IMR-90 (cell line): ENCODE measurements around the gene POLR2C. TPM values are rescaled to one million over a fixed set of nuclear protein-coding genes. Genes with fewer than 3 reads are reported as not detected.

ENCODE experiments used
- ATAC-seq: fragments of 200-7000 bp; cut with Tn5 transposase; 2 replicates; pipeline ENCODE4 v1.9.1; 2020; ENCODE audit warnings: low read depth, mild to moderate bottlenecking, moderate library complexity
- BruUV-seq: library from RNA; stranded (reverse); fragments of 400-500 nt; replicated peaks from 2 replicates; lab custom pipeline; 2021; lab: Mats Ljungman, UMichigan
- CTCF ChIA-PET: fragments of 300-600 bp; formaldehyde crosslinking; extraction: SDS; loops from one replicate; lab custom pipeline; 2021; ENCODE audit warnings: antibody characterized with exemption; lab: Yijun Ruan, JAX
- POLR2A ChIA-PET: fragments of 300-600 bp; sonication (Branson Sonifier 250); formaldehyde crosslinking; loops from one replicate; lab custom pipeline; 2022; ENCODE audit warnings: antibody characterized with exemption; ENCODE audit not compliant: unreplicated experiment; lab: Charles Lee
- DNase-seq: peaks from one replicate; pipeline ENCODE4 v3.0.0; 2013
- H2AFZ ChIP-seq: replicated peaks from 2 replicates; pipeline ENCODE3; 2013; ENCODE audit warnings: low read length, mild to moderate bottlenecking; ENCODE audit not compliant: poor library complexity
- H2AK5ac ChIP-seq: 2 replicates; pipeline ENCODE4 v1.6.1; 2013; ENCODE audit warnings: low read depth, low read length, inconsistent platforms
- H2AK9ac ChIP-seq: replicated peaks from 2 replicates; pipeline ENCODE3; 2013; ENCODE audit warnings: mild to moderate bottlenecking, low read depth, low read length, moderate library complexity; ENCODE audit not compliant: poor library complexity
- H2BK120ac ChIP-seq: 2 replicates; pipeline ENCODE4 v1.6.1; 2013; ENCODE audit warnings: low read depth, low read length, inconsistent platforms
- H2BK15ac ChIP-seq: 3 replicates; pipeline ENCODE4 v1.6.1; 2013; ENCODE audit warnings: low read depth, low read length, inconsistent platforms
- H2BK20ac ChIP-seq: 2 replicates; pipeline ENCODE4 v1.6.1; 2013; ENCODE audit warnings: low read depth, mild to moderate bottlenecking, inconsistent platforms, low read length, moderate library complexity
- H2BK5ac ChIP-seq: 2 replicates; pipeline ENCODE4 v1.6.1; 2013; ENCODE audit warnings: mild to moderate bottlenecking, low read depth, low read length, inconsistent platforms; ENCODE audit not compliant: poor library complexity, severe bottlenecking
- H3K14ac ChIP-seq: replicated peaks from 2 replicates; pipeline ENCODE4 v1.6.1; 2013; ENCODE audit warnings: low read depth, low read length, inconsistent platforms
- H3K18ac ChIP-seq: 2 replicates; pipeline ENCODE4 v1.6.1; 2013; ENCODE audit warnings: low read depth, low read length, control low read depth
- H3K23ac ChIP-seq: 2 replicates; pipeline ENCODE4 v1.6.1; 2013; ENCODE audit warnings: low read depth, low read length, inconsistent platforms
- H3K27ac ChIP-seq: 2 replicates; pipeline ENCODE4 v1.5.1; 2013; ENCODE audit warnings: mild to moderate bottlenecking, control low read depth, low read length; ENCODE audit not compliant: insufficient read depth
- H3K27me3 ChIP-seq: 2 replicates; pipeline ENCODE4 v1.6.1; 2013; ENCODE audit warnings: low read length; ENCODE audit not compliant: control insufficient read depth, insufficient read depth
- H3K36me3 ChIP-seq: 2 replicates; pipeline ENCODE4 v1.6.1; 2013; ENCODE audit warnings: low read length, mixed read lengths; ENCODE audit not compliant: control insufficient read depth, insufficient read depth
- H3K4ac ChIP-seq: 2 replicates; pipeline ENCODE4 v1.6.1; 2013; ENCODE audit warnings: low read depth, low read length, inconsistent platforms
- H3K4me1 ChIP-seq: 2 replicates; pipeline ENCODE4 v1.6.1; 2013; ENCODE audit warnings: low read length, mixed read lengths; ENCODE audit not compliant: control insufficient read depth, insufficient read depth
- H3K4me2 ChIP-seq: 2 replicates; pipeline ENCODE4 v1.6.1; 2013; ENCODE audit warnings: low read depth, mild to moderate bottlenecking, control low read depth, low read length, moderate library complexity
- H3K4me3 ChIP-seq: 2 replicates; pipeline ENCODE4 v1.5.1; 2013; ENCODE audit warnings: low read depth, mild to moderate bottlenecking, control low read depth, low read length, moderate library complexity; ENCODE audit not compliant: insufficient read depth
- H3K56ac ChIP-seq: 2 replicates; pipeline ENCODE4 v1.6.1; 2013; ENCODE audit warnings: low read length, inconsistent platforms; ENCODE audit not compliant: insufficient read depth; ENCODE audit errors: extremely low read depth
- H3K79me1 ChIP-seq, 2 experiments: 2 replicates each; pipeline ENCODE4 v1.6.1; 2013; ENCODE audit warnings: low read length in 2 of 2, inconsistent platforms in 1 of 2, low read depth in 1 of 2
- H3K9ac ChIP-seq: 2 replicates; pipeline ENCODE4 v1.6.1; 2013; ENCODE audit warnings: low read depth, low read length, control low read depth
- H3K9me1 ChIP-seq: 2 replicates; pipeline ENCODE4 v1.6.1; 2013; ENCODE audit warnings: low read length, inconsistent platforms; ENCODE audit not compliant: insufficient read depth
- H3K9me3 ChIP-seq: 2 replicates; pipeline ENCODE4 v1.6.1; 2013; ENCODE audit warnings: low read length; ENCODE audit not compliant: control insufficient read depth, insufficient read depth
- H4K20me1 ChIP-seq: 2 replicates; pipeline ENCODE4 v1.6.1; 2013; ENCODE audit warnings: low read length, inconsistent platforms; ENCODE audit not compliant: insufficient read depth
- H4K5ac ChIP-seq: 2 replicates; pipeline ENCODE4 v1.6.1; 2013; ENCODE audit warnings: mild to moderate bottlenecking, low read depth, low read length, control low read depth
- H4K8ac ChIP-seq, 2 experiments: 2 replicates each; pipeline ENCODE4 v1.6.1; 2013; ENCODE audit warnings: low read depth in 2 of 2, low read length in 2 of 2, control low read depth in 1 of 2, inconsistent platforms in 1 of 2
- H4K91ac ChIP-seq: 2 replicates; pipeline ENCODE4 v1.6.1; 2013; ENCODE audit warnings: low read depth, low read length, inconsistent platforms; ENCODE audit not compliant: insufficient read depth
- BHLHE40 ChIP-seq: fragments of 150-350 bp; IDR thresholded peaks from 2 replicates; pipeline ENCODE4 v1.6.1; 2016; ENCODE audit warnings: mild to moderate bottlenecking, low read depth, low read length
- CEBPB ChIP-seq: IDR thresholded peaks from 2 replicates; pipeline ENCODE4 v1.6.1; 2012; ENCODE audit warnings: low read depth, low read length, improper control_type of control experiment
- CHD1 ChIP-seq: IDR thresholded peaks from 2 replicates; pipeline ENCODE4 v1.6.1; 2012; ENCODE audit warnings: low read depth, low read length, improper control_type of control experiment
- FOS ChIP-seq: fragments of 150-350 bp; IDR thresholded peaks from 2 replicates; pipeline ENCODE4 v1.6.1; 2016; ENCODE audit warnings: low read depth, low read length
- MAFK ChIP-seq: IDR thresholded peaks from 2 replicates; pipeline ENCODE4 v1.6.1; 2012; ENCODE audit warnings: low read depth, low read length, improper control_type of control experiment
- MAZ ChIP-seq: IDR thresholded peaks from 2 replicates; pipeline ENCODE4 v1.6.1; 2012; ENCODE audit warnings: low read depth, mild to moderate bottlenecking, low read length, improper control_type of control experiment, moderate library complexity, borderline replicate concordance
- MXI1 ChIP-seq: IDR thresholded peaks from 2 replicates; pipeline ENCODE4 v1.6.1; 2012; ENCODE audit warnings: low read depth, mild to moderate bottlenecking, low read length, moderate library complexity, borderline replicate concordance
- NFE2L2 ChIP-seq: fragments of 150-350 bp; IDR thresholded peaks from 2 replicates; pipeline ENCODE4 v1.6.1; 2016; ENCODE audit warnings: low read depth, mild to moderate bottlenecking, low read length
- POLR2A ChIP-seq: IDR thresholded peaks from 2 replicates; pipeline ENCODE4 v1.6.1; 2012; ENCODE audit warnings: mild to moderate bottlenecking, low read depth, low read length
- RAD21 ChIP-seq: IDR thresholded peaks from 2 replicates; pipeline ENCODE4 v1.6.1; 2012; ENCODE audit warnings: low read length, improper control_type of control experiment
- RCOR1 ChIP-seq: IDR thresholded peaks from 2 replicates; pipeline ENCODE4 v1.6.1; 2012; ENCODE audit warnings: mild to moderate bottlenecking, low read length, improper control_type of control experiment; ENCODE audit not compliant: insufficient replicate concordance
- RFX5 ChIP-seq: IDR thresholded peaks from 2 replicates; pipeline ENCODE4 v1.8.0; 2012; ENCODE audit warnings: low read depth, mild to moderate bottlenecking, low read length, moderate library complexity
- SMC3 ChIP-seq: fragments of 150-350 bp; IDR thresholded peaks from 2 replicates; pipeline ENCODE4 v1.6.1; 2016; ENCODE audit warnings: low read depth, mild to moderate bottlenecking, antibody characterized with exemption, low read length, moderate library complexity
- WGBS, 2 experiments: methylation state at CpG; one replicate each; pipeline versions ENCODE4 v1.1.5 to v1.1.7; 2013; ENCODE audit warnings: missing lambda C conversion rate in 2 of 2; ENCODE audit not compliant: insufficient read length in 1 of 2; ENCODE audit errors: extremely low coverage in 2 of 2; 5-methylcytosine and 5-hydroxymethylcytosine counted together
- dilution Hi-C: fragments of 300-500 bp; cut with HindIII; formaldehyde crosslinking; loops from one replicate; pipeline ENCODE4 v1.14.3; 2018; ENCODE audit warnings: low sequenced_read_pairs; ENCODE audit not compliant: unreplicated experiment
- in situ Hi-C: fragments of 300-500 bp; cut with MboI; formaldehyde crosslinking; loops from 3 replicates; pipeline ENCODE4 v1.14.3; 2019; ENCODE audit warnings: low sequenced_read_pairs, inconsistent platforms, mixed read lengths
- intact Hi-C: fragments of 100-400 bp; cut with micrococcal nuclease; formaldehyde crosslinking; loops from 2 replicates; pipeline ENCODE4 v1.10.0; 2022
- polyA plus RNA-seq, 3 experiments: library from polyadenylated mRNA; depleted of rRNA; stranded (reverse); fragments of >200 nt; gene quantifications; 2 replicates each; pipeline ENCODE4 v1.2.3, GENCODE V29; 2012; ENCODE audit warnings: low replicate concordance in 1 of 3
- total RNA-seq: library from RNA; depleted of rRNA; stranded (reverse); fragments of >200 nt; gene quantifications from 2 replicates; pipeline ENCODE4 v1.2.3, GENCODE V29; 2012
- TF ChIP-seq, protein P1 (sequence below): fragments of 150-350 bp; IDR thresholded peaks from 2 replicates; pipeline ENCODE4 v1.6.1; 2016; ENCODE audit warnings: low read depth, mild to moderate bottlenecking, low read length, moderate library complexity, borderline replicate concordance
- TF ChIP-seq, protein P2 (sequence below): fragments of 150-350 bp; IDR thresholded peaks from 2 replicates; pipeline ENCODE4 v1.6.1; 2017; ENCODE audit warnings: mild to moderate bottlenecking, antibody characterized with exemption, low read length, low read depth
- TF ChIP-seq, protein P3 (sequence below): conservative IDR thresholded peaks from 2 replicates; pipeline ENCODE4 v1.5.1; 2012; ENCODE audit warnings: mild to moderate bottlenecking, low read depth, low read length, improper control_type of control experiment

Gene POLR2C
- total and polyA plus RNA-seq, 2 of the 4 experiments (the other 2 are of a cell fraction): 137 to 340 TPM

DNA sequence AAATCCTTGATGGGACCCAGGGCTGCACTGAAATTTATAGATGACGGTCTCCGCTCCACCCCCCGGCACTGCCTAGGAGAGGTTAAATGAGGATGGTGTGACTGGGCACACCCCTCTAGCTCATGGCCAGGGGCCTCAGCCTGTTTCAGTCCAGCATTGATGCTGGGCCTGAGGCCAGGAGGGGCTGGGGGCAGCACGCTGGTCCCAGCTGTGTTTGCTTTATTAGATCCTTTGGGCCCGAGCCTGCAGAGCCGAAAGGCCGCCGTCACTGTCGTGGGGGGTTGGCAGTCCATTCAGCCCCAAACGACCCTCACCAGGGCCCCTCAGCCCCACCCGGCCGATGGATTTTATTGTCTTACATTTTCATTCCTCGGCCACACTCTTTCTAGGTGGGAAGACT, 34.6 kb downstream of the POLR2C start:
- Histone ChIP-seq H3K4me3 (no peak overlapping the region), H2AK5ac (no peak overlapping the region), H3K4me1 (no peaks in the 10 kb centered on the region), H4K91ac (no peak overlapping the region), H3K9me1 (no peaks in the 10 kb centered on the region), H3K18ac (no peak overlapping the region), H2AFZ (no peak overlapping the region), H3K23ac (no peak overlapping the region), H2BK120ac (no peak overlapping the region), H3K4ac (no peak overlapping the region), H2BK5ac (no peak overlapping the region), H2AK9ac (no peak overlapping the region), H3K9ac (no peak overlapping the region), H4K8ac (no peak overlapping the region), H4K20me1 (no peaks in the 10 kb centered on the region), H3K27me3 (peaks cover 43% of the 10 kb centered on the region), H2BK20ac (no peak overlapping the region), H4K5ac (no peak overlapping the region), H3K79me1 (no peaks in the 10 kb centered on the region), H3K56ac (no peak overlapping the region), H2BK15ac (no peak overlapping the region), H3K36me3 (no peaks in the 10 kb centered on the region), H3K4me2 (no peak overlapping the region), H3K9me3 (no peaks in the 10 kb centered on the region), H3K14ac (no peak overlapping the region), H3K27ac (no peak overlapping the region)
- POLR2A ChIA-PET: no interaction called here
- CTCF ChIA-PET: no interaction called here
- in situ Hi-C loops: no loop called here
- BruUV-seq: no TSS peak
- ATAC-seq (no peak), DNase-seq (no peak)
- intact Hi-C loops: no loop called here
- WGBS, 2 experiments: 33% methylated on average over 3 of the region's 13 CpGs; no CpG with 5 or more reads in 1 of the 2 experiments
- TF ChIP-seq POLR2A (no peak), RCOR1 (no peak), MXI1 (no peak), MAZ (no peak), BHLHE40 (no peak), SMC3 (no peak), CHD1 (no peak), NFE2L2 (no peak), CEBPB (no peak), FOS (no peak), MAFK (no peak), RAD21 (no peak), RFX5 (no peak)
- TF ChIP-seq, protein P1, sequence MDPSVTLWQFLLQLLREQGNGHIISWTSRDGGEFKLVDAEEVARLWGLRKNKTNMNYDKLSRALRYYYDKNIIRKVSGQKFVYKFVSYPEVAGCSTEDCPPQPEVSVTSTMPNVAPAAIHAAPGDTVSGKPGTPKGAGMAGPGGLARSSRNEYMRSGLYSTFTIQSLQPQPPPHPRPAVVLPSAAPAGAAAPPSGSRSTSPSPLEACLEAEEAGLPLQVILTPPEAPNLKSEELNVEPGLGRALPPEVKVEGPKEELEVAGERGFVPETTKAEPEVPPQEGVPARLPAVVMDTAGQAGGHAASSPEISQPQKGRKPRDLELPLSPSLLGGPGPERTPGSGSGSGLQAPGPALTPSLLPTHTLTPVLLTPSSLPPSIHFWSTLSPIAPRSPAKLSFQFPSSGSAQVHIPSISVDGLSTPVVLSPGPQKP: no peak
- TF ChIP-seq, protein P2, sequence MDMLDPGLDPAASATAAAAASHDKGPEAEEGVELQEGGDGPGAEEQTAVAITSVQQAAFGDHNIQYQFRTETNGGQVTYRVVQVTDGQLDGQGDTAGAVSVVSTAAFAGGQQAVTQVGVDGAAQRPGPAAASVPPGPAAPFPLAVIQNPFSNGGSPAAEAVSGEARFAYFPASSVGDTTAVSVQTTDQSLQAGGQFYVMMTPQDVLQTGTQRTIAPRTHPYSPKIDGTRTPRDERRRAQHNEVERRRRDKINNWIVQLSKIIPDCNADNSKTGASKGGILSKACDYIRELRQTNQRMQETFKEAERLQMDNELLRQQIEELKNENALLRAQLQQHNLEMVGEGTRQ: no peak
- TF ChIP-seq, protein P3, sequence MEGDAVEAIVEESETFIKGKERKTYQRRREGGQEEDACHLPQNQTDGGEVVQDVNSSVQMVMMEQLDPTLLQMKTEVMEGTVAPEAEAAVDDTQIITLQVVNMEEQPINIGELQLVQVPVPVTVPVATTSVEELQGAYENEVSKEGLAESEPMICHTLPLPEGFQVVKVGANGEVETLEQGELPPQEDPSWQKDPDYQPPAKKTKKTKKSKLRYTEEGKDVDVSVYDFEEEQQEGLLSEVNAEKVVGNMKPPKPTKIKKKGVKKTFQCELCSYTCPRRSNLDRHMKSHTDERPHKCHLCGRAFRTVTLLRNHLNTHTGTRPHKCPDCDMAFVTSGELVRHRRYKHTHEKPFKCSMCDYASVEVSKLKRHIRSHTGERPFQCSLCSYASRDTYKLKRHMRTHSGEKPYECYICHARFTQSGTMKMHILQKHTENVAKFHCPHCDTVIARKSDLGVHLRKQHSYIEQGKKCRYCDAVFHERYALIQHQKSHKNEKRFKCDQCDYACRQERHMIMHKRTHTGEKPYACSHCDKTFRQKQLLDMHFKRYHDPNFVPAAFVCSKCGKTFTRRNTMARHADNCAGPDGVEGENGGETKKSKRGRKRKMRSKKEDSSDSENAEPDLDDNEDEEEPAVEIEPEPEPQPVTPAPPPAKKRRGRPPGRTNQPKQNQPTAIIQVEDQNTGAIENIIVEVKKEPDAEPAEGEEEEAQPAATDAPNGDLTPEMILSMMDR: no peak
- dilution Hi-C loops: no loop called here
